Activated T-helper 1 cell treated with Interleukin-2 at 50 U/mL for 16 hours (primary cell): ENCODE measurements around the gene MBTD1.

Source experiments
- DNase-seq: peaks from one replicate; pipeline ENCODE4 v3.0.0-alpha.2; 2020; ENCODE audit warnings: low read depth

The MBTD1 gene

GRCh38 chr17:51147650-51148049 lies 112.2 kb downstream of the MBTD1 start:
- DNase-seq = no peak

DNA sequence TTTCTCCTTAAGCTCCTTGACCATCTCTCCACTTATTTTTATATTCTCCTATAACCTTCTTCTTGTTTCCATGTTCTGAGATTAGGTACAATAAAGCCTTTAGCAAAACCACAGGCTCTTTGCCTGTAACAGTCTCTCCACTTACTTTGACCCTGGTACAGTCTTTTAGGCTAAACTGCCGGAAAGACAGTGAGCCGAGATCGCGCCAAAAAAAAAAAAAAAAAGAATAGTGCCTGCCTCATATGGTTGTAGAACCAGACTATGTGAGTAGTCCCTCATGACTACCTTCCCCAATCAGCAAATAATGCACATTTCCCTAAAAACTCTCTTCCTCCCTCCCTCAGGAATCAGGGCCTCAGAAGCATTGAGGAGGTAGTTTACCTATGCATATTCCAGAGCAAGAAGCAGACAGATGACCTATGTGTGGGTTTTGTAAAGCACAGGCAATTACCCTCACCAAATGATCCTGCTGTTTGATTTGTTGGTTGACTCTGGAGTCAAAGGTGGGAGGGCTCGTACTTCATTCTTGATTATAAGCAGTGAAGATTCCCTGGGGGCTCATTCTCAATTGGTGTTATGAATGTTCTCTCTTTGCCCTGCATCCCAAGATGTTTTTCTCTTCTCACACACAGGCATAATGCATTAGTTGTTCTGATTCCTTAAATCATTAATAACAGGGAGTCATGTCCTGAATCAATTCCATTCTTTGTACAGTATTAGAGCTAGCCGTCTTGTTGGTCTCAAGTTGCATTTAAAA lies 115.4 kb downstream of the MBTD1 start:
- no peak for DNase-seq

DNA sequence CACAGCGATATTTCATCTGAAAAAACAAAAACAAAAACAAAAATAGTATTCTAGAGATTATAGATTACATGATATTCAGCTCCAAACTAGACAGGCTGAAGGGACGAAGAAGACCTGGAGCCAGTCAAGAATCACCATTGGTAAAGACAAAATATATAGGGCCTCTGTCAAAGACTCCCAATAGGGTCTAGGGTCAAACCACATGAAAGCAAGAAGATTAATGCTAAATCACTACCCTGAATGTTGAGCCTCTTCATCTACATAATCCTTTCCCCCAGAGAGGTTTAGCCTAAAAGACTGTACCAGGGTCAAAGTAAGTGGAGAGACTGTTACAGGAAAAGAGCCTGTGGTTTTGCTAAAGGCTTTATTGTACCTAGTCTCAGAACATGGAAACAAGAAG lies 117.3 kb downstream of the MBTD1 start:
- DNase-seq = no peak

DNA sequence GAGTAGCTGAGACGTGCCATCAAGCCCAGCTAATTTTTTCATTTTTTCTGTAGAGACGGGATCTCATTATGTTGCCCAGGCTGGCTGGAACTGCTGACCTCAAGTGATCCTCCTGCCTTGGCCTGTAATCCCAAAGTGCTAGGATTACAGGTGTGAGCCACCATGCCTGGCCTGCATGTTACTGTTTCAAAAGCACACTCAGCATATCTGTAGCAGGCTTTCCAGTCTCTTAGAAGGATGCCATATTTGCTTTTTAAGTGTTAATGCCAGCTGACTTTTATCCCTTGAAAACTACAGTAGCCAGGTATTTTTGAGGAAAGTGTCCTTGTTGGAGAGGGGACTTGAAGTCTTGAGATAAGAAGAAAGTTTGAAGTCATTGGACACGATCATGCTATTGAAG lies 123.9 kb downstream of the MBTD1 start:
- no peak for DNase-seq

GRCh38 chr17:51133365-51133764 lies 126.5 kb downstream of the MBTD1 start:
- DNase-seq = no peak

DNA sequence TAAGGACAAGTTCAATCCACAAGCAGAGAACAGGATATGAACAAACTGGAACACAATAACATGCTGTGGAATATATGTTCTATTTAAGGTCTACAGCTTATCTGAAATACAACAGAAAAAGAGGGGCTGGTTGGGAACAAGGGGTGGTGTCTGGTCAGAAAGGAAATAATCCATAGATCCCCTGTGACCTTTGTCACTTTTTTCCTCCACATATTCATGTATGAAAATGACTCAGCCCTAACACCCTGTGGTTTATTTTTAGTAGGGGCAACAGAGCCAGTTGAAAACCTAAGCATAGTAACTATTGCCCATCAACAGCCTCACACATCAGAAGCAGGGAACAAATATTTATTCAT lies 126.9 kb downstream of the MBTD1 start:
- DNase-seq = no peak

GRCh38 chr17:51128076-51128475 lies 131.8 kb downstream of the MBTD1 start:
- no peak for DNase-seq
